GM21576 (cell line): Measurements from ENCODE around the gene TRAFD1.
A peak's percentile ranks its signal among the peaks of the same experiment; 100 is the strongest.
"Not testable (repeated sequence)": the region's sequence is repeated elsewhere in the genome, so short reads cannot be mapped to it uniquely, and the experiment has no call there.

ENCODE experiments used
- ATAC-seq: cut with Tn5 transposase; IDR thresholded peaks from one replicate; pipeline ENCODE4 v1.9.1; 2021; ENCODE audit warnings: mild to moderate bottlenecking, moderate library complexity; ENCODE audit not compliant: unreplicated experiment

TRAFD1 gene, protein sequence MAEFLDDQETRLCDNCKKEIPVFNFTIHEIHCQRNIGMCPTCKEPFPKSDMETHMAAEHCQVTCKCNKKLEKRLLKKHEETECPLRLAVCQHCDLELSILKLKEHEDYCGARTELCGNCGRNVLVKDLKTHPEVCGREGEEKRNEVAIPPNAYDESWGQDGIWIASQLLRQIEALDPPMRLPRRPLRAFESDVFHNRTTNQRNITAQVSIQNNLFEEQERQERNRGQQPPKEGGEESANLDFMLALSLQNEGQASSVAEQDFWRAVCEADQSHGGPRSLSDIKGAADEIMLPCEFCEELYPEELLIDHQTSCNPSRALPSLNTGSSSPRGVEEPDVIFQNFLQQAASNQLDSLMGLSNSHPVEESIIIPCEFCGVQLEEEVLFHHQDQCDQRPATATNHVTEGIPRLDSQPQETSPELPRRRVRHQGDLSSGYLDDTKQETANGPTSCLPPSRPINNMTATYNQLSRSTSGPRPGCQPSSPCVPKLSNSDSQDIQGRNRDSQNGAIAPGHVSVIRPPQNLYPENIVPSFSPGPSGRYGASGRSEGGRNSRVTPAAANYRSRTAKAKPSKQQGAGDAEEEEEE

GRCh38 chr12:112125250-112125999 is at the start of gene TRAFD1:
Gene TRAFD1, plus strand, starts transcription at chr12:112125560. Its CDS starts 4,963 bp downstream, at chr12:112130523.
- peak; percentile 92 for ATAC-seq

- no peak for ATAC-seq
These were observed 38.1 kb upstream of the TRAFD1 start for GRCh38 chr12:112087055-112087850.

GRCh38 chr12:112087851-112088250 is 37.5 kb upstream of the TRAFD1 start:
- ATAC-seq, result no peak

DNA sequence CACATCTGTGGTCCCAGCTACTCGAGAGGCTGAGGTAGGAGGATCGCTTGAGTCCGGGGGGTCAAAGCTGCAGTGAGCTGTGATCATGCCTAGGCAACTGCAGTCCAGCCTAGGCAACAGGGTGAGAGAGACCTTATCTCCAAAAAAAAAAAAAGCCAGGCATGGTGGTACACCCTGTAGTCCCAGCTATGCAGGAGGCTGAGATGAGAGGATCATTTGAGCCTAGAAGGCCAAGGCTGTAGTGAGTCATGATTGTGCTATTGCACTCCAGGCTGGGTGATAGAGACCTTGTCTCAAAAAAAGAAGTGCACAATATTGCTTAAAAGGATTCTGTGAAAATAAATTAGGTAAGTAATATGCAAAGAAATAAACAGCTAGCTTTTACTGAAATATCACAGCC is 33.8 kb upstream of the TRAFD1 start:
- no peak for ATAC-seq

- ATAC-seq, result peak; percentile 74
These were observed 29.3 kb upstream of the TRAFD1 start for GRCh38 chr12:112096070-112096469.

DNA sequence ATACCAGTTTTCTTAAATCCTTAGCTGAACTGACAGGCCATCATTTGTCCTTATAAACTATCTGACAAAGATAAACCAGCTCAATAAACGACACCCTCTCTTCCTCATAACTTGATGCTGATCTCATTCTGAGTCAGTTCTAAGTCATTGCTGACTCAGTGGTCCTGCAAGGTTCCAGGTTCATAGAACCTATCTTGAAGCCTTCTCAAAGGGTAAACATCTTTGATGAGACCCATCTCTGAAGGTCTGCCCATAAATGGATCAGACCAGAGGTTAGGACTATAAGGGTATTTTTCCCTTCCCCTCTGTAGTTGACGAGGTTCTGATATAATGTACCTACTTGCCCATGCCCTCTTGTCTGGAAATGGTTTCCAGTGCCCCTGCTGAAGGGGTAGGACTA is 28.7 kb upstream of the TRAFD1 start:
- peak; percentile 28 for ATAC-seq

DNA sequence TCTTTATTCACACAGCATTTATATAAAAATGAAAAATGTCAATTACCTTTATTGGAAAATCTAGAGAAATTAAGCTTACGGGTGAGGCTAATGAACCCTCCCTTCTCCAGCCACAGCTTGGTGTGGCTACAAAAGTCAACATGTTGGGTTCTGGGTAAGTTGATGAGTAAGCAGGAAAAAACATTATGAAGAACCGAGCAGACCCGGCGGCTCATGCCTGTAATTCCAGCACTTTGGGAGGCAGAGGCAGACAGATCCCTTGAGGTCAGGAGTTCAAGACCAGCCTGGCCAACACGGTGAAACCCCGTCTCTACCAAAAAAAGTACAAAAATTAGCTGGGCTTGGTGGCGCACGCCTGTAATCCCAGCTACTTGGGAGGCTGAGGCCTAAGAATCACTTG is 27.7 kb upstream of the TRAFD1 start:
- no peak for ATAC-seq

DNA sequence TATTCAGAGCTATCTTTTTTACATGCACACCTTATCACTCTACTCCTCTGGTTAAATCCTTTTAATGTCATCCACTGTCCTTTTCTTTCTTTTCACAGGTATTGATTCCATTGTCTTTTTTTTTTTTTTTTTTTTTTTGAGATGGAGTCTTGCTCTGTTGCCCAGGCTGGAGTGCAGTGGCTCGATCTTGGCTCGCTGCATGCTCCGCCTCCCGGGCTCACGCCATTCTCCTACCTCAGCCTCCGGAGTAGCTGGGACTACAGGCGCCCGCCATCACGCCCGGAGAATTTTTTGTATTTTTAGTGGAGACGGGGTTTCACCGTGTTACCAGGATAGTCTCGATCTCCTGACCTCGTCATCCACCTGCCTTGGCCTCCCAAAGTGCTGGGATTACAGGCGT is 24.9 kb upstream of the TRAFD1 start:
- ATAC-seq, result not testable (repeated sequence)

DNA sequence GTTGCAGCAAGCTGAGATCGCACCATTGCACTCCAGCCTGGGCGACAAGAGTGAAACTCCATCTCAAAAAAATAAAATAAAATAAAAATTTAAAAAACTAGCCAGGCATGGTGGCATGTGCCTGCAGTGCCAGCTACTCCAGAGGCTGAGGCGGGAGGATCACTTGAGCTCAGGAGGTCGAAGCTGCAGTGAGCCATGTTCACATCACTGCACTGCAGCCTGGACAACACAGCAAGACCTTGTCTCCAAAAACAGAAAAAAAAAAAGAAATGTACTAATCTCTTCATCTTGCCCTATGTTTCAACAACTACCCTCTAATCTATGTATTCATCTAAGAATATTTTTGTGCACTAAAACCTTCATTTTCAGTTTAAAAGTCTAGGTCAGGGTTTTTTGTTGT is 23.2 kb upstream of the TRAFD1 start:
- no peak for ATAC-seq

- ATAC-seq, result not testable (repeated sequence)
These were observed 22.6 kb upstream of the TRAFD1 start for GRCh38 chr12:112102746-112103145.

DNA sequence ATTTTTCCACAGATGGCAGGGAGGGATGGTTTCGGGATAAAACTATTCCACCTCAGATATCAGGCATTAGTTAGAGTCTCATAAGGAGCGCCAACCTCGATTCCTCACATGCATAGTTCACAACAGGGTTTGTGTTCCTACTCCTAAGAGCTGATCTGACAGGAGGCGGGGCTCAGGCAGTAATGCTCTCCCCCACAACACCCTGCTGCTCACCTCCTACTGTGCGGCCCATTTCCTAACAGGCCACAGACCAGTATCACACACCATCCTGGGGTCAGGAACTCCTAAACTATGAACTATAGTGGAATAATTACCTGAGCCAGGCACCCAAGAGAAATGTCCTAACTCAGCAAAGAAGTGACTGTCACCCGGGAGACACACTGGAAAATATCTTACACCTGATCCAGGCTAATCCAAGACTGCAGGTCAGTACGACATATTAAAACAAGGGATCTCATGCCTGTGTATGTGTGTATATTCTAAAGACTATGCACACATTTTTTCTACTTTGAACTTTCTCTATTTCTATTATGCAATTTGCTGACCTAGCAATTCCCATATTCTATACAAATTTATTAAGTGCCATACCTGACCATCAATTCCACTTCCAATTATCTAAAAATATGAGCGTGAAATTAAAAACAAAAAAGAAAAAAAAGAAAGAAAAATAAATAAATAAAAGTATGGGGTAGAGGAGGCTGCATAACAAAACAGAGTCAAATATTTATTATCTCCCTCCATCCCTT is 21.4 kb upstream of the TRAFD1 start:
- no peak for ATAC-seq

GRCh38 chr12:112105891-112106290 is 19.5 kb upstream of the TRAFD1 start:
- no peak for ATAC-seq

- ATAC-seq, result no peak
These were observed 17.8 kb upstream of the TRAFD1 start for GRCh38 chr12:112107306-112108201.

DNA sequence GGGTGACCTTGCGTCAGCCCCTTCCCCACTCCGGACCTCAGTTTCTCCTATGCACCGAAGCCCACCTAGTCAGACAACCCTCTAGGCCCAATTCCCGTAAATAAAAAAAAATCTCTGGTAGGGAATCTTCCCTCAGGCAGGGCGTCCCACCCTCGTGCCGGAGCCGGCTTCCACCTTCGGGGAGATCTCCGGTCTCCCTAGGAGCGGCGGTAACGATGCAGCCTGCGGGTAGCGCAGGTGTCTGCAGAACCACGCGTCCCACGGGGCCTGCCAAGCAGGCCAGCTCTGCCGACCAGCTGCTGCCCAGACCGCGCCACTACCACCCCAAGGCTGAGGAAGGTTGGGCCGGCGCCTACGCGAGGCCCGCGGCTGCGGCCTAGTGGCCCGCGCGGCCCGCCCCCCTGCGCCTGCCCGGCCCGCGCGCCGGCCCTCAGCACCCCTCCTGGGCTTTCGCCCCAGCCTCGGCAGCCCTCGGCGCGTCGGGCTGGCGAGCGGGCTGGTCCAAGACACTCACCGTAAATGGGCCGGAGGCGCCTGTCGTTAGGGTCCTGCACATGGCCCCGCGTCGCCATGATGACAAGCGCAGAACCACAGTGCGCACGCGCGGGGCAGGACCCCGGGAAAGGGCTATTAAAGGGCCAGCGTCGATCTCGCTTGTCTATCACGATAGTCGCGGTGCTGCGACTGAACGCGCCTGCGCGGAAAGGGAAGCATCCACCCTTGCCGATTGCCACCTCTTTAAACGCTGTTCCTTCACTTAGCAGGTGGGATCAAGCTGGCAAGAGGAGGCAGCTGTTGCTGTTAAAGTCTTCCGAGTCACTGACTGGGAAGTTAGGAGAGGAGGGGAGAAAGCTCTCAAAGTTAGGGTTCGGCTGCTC is 16.9 kb upstream of the TRAFD1 start, which contains the start of gene NAA25:
TSS of gene NAA25 (minus strand) at position 582 of the 878 bp plus-strand sequence. CDS start at position 572, 10 bp downstream.
- peak; percentile 62 for ATAC-seq

DNA sequence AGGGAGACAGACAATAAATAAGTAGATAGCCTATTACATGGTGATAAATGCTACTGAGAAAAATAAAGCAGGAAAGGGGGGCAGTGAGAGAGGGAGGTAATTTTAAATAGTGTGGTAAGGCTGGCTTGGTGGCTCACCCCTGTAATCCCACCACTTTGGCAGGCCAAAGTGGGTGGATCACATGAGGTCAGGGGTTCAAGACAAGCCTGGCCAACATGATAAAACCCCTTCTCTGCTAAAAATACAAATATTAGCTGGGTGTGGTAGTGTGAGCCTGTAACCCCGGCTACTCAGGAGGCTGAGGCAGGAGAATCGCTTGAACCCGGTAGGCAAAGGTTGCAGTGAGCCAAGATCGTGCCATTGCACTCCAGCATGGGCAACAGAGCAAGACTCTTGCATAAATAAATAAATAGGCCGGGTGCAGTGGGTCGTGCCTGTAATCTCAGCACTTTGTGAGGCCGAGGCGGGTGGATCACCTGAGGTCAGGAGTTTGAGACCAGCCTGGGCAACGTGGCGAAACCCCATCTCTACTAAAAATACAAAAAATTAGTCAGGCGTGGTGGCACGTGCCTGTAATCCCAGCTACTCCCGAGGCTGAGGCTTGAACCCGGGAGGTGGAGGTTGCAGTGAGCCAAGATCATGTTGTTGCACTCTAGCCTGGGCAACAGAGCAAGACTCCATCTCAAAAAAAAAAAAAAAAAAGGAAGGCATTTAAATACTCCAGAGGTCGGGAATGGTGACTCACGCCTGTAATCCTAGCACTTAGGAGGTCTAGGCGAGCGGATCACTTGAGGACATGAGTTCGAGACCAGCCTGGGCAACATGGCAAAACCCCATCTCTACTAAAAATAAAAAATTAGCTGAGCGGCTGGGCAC is 14.3 kb upstream of the TRAFD1 start:
- ATAC-seq, result not testable (repeated sequence)

GRCh38 chr12:112111931-112112330 is 13.4 kb upstream of the TRAFD1 start:
- no peak for ATAC-seq
